Fibroblast of skin of right quadriceps (primary cell): Measurements from ENCODE around the gene PDE4B.

Source experiments
- DNase-seq: peaks from one replicate; pipeline ENCODE4 v3.0.0-alpha.2; 2013

Gene PDE4B

DNA sequence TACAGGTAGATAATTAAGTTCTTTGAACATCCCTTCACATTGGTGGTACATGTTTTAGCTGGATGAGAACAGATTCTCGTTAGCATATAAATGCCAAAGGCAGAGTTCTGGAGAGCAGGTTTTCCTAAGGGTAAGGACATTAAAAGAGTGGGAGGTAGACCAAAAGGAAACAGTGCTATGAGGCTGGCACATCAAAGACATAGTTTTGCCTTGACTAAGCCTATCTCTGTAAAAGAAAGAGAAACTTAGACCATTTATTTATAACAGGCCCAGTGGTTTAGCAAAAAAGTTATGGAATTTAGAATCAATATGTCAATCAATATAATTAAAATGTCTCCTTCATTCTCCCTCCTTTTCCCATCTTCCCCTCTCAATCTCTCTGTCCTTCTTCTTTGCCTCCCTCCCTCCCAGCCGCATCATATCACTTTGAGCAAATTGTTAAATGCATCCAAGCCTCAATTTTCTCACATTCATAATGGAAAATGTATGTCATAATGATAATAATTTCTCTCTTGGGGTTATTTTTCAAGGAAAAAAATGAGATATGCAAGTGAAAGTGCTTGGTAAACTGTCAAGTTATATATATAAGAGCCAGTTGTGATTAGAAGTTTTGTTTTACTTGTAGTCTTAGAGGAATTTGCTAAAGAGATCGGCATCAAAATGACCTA lies 531.4 kb downstream of the PDE4B start:
- DNase-seq = no peak

DNA sequence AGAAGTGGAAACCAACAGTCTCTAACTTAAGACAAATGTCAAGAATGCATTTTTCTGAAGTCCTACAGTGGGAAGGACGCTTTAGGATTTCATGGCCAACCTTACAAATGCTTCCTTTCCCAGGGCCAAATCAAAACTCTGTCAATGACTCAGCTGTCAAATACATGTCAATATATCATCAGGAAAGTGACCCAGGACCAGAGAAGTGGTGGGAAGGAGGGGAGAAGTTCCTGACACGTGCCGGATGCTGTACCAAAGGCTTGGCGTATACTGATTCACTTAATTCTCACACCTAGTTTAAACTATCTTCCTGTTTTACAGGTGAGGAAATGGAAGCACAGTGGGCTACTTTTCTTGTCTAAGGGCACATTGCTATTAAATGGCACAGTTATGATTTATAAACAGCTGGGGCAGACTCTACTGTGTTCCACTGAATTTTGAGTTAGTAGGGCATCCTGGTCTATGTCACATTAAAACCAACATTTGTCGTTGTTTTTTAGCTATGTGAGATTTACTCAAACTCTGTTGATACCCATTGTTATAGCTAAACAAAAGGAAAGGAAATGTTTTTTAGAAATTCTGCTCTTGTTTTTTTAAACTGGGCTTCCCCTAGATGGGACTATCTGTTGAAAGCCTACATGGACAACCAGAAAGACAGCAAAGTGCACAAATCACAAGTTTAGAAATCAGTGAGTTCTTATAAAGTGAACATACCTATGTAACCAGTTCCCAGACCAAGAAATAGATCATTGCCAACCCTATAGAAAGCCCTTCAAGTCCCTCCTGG lies 533.1 kb downstream of the PDE4B start:
- no peak for DNase-seq

DNA sequence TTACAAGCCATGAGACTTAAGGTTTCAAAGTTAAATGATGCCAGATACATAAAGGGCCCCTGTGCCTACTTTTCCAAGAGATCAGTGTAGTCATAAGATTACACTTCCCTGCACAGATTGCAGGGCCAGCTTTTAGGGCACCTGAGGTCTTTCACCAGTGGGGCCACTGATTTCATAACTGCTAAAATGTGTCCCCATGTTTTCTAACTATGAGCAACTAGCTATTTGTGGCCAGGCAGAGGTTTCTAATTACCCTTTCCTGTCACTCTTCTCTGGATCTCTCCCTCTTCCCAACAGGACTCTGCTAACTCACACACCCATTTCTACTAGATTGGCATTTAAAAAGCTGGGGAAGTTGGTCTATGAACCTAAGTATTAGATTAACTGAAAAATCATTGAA lies 534.2 kb downstream of the PDE4B start:
- DNase-seq = no peak

DNA sequence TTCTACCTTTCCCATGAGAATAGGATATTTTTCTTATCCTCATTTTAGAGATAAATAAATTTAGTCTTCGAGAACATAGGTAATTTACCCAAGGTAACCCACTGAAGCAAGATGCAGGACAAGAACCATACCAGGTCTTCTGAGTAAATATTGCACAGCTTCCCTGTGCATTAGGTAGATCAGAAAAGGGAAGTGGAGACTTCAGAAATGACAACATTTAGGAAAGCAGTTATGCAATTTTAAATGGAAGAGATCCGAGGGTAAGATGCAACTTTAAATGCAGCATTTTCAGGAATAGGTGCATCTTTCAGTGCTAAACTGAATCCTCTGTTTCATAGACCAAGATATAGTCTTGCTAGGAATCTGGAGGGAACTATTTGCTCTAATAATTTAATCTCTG lies 534.9 kb downstream of the PDE4B start:
- no peak for DNase-seq

DNA sequence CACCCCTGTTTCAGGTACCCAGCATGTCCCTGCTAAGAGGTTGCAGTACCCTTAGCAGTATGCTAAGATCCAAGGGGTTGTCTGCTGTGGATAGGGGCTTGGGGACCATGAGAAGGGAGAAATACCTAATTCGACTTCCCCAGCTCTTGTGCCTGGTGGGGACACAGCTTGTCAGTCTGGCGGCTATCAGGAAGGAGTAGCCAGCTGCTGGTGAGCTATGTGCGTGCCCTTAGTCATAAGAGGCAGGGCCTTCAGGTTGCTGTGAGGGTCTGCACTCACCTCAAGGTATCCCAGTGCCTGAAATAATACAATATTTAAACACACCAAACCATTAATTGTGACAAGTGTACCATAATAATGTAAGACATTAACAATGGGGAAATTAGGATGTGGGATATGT lies 536.2 kb downstream of the PDE4B start:
- no peak for DNase-seq

DNA sequence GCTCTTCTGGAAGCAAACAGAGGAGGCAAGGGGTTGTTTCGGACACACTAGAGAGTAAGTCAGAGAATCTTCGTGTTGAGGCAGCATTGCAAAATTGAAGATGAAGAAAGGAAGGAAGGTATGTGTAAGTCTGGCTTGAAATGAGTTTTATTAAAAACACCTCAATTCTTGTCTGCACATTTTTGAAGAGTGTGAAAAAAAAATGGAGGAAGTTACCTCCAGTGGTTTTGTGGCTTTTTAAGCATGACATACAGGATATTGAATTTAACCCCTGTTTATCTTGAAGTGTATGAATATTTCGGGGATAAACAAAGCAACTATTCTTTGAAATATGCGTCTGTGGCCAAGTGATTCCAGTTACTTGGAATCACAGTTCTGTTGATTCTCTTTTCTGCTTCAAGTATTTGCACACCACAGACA lies 538.0 kb downstream of the PDE4B start:
- peak; percentile 68 for DNase-seq

DNA sequence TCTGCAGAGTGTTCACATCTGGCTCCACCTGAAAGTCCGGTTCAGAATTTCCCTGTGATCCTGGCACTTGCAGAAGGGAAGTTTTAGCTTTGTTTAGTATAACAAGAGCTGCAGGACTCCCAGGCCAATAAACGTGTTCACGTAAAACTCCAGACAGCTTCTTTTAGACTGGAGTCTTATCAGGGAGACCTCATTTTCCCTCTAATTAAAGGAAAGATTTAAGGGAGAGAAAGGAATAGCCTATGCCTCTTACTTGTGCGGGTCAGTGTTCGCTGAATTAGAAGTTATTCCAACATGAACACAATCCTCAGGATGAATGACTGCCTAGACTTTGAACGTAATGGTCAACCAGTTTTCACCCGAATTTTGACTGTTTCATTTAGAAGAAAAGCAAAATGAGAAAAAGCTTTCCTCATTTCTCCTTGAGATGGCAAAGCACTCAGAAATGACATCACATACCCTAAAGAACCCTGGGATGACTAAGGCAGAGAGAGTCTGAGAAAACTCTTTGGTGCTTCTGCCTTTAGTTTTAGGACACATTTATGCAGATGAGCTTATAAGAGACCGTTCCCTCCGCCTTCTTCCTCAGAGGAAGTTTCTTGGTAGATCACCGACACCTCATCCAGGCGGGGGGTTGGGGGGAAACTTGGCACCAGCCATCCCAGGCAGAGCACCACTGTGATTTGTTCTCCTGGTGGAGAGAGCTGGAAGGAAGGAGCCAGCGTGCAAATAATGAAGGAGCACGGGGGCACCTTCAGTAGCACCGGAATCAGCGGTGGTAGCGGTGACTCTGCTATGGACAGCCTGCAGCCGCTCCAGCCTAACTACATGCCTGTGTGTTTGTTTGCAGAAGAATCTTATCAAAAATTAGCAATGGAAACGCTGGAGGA lies 539.2 kb downstream of the PDE4B start:
- DNase-seq = peak; percentile 91

DNA sequence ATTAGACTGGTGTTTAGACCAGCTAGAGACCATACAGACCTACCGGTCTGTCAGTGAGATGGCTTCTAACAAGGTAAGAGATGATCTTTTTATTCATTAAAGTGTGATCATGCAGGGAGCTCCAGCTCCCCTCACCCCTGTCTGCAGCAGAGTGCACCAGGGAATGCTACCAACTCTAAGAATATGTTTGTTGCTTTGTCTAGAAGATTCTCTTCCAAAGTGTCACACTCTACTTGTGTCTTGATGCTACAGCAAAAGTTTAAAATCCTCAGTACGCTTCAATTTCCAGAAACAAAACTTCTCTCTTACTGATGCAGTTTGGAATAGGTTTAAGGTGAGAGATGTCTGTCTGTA lies 539.8 kb downstream of the PDE4B start:
- DNase-seq = no peak

DNA sequence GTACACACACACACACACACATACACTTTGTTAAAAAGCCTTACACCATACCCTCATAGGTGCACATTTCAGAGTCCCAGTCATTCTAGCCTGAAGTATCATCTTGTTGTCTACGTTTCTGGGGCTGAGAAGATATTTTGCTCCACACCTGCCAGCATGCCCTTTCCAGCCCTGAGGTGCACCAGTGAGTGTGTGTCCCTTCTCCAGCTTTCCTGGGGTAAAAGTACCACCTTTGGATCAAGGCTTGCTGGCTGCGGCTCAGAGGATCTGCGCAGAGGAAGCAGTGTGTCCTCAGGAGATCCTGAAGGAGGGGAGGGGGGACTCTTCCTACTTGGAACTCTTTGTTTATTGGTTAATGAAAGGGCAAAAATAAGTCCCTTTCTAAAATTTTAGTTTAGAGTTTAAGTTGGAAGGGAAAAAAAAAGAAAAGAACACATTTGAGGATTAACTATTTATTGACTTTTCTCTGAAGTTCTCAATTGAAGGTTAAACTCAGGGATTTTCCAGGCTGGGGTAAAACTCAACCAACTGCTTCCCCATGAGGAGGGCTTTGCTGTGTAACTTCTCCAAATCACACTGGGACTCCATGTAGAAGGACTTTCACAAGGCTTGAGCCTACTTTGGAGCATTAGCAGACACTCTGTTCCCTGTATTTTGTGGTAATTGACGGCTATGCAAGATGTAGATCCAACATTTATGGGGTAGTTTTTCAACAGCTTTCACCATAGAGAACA lies 540.9 kb downstream of the PDE4B start:
- DNase-seq = no peak

DNA sequence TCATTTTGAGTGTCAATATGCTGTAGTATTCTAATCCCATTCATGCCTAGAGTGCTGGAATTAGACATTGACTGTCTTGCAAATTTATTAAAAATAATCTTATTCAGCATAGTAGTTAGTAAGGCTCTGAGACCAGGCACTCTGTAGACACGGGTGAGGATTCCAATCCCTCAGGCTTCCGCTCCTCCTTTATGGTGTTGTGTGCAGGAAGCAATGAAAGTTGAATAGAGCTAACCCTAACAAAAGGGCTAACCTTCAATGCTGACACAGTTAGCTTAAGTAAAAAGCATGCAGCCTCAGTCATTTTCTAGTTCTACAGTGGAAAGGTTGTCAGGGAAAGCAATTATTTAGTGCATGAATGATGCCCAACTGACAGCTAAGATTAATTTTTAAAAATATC lies 541.6 kb downstream of the PDE4B start:
- DNase-seq = no peak

DNA sequence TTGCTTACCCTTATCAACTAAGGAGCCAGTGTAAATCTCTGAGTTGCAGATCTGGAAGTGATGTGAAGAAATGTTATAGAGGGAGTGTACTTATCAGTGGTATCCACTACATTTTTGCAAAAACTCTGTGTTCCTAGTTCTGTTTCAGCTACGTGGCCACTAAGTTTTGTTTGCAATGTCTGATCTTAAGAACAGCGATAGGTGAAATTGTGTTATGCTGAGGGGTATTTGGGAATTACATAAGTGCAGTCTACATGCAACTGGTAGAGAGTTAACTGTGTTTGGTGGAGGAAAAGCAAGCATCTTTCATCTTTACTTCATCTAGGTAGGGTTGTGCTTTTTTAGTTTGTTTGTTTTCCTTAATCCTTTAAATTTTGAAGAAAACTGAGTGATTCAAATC lies 542.4 kb downstream of the PDE4B start:
- no peak for DNase-seq

DNA sequence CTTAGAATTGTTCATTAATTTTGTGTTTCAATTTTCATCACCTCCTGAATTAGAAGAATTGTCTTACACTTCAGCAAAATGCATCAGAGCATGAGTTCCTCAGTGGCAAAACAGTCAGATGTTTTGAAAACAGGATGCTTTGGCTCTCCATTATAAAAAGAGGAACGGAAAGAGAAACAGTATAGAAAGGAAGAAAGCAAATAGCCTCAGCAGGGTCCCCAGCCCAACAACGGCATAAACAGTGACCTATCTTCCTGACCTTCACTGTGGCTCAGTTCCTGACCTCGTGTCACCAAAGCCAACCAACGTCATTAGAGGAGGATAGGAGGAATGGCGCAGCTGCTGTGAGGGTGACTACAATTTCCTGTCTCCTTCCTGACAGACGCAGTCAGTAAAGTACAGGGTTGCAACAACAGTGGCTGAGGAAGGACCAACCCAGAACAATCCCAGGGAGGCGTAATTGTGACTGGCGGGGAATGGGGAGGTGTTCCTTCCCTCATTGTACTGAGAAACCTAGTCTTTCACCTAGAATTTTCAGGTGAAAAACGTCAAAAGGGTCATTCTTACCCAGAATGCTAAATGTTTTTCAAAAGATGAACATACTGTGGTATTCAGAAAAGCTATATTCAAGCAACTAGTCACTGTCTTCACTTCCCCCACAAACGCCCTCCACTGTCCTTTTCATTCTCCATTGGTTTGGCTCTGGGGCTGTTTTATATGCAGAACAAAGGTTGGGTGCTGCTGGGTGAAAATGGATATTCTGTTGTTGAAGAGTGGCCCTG lies 543.4 kb downstream of the PDE4B start:
- no peak for DNase-seq

DNA sequence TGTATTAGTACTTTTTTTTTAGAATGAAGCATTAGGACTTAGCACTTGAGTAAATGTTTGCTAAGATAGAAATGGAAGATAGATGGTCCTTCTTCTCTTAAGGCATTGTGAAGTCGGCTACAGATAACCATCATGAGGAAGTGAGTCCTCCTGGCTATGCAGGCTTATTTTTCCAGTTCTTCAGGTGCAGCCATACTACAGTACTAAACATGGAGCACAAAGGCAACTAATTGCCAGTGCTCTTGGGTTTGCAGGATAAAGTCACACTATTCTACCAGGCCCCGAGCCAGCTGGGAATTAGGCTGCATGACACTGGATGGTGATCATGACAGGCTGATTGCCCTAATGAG lies 543.9 kb downstream of the PDE4B start:
- DNase-seq = no peak

DNA sequence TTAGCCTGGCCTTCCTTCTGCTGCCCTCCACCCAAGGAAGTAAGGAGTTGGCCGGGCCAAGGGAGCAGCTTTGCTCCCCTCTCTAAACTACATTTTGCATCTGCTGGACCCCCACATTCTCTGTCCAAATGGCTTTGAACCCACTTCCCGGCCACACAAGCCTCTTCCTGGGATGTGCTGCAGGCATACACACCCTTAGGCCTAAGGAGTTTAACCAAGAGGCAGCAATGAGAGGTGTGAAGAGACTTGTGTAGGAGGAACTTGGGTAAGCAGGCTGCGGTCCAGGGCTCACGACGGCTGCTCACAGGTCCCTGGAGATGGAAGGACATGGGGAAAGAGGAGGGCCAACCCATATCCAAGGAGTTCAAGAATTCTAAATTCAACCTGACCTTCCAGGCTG lies 544.6 kb downstream of the PDE4B start:
- no peak for DNase-seq

DNA sequence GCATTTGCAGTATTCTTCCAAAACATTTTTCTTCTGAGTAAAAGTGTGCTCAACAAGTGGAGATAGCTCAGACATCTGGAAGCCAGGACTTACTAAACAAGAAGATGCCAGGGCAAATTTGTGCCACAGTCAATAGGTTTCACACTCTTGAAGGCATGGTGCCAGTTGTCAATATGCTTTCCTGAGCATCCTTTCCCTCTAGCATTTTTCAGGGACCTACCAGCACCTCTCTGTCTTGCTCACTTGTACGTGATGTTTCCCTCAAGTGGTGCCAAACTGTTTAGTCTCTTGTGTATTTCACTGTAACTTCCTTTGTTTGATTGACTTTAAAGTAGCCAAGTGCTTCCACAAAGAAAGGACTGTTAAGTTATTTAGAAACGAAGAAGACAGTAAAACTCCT lies 547.2 kb downstream of the PDE4B start:
- no peak for DNase-seq

DNA sequence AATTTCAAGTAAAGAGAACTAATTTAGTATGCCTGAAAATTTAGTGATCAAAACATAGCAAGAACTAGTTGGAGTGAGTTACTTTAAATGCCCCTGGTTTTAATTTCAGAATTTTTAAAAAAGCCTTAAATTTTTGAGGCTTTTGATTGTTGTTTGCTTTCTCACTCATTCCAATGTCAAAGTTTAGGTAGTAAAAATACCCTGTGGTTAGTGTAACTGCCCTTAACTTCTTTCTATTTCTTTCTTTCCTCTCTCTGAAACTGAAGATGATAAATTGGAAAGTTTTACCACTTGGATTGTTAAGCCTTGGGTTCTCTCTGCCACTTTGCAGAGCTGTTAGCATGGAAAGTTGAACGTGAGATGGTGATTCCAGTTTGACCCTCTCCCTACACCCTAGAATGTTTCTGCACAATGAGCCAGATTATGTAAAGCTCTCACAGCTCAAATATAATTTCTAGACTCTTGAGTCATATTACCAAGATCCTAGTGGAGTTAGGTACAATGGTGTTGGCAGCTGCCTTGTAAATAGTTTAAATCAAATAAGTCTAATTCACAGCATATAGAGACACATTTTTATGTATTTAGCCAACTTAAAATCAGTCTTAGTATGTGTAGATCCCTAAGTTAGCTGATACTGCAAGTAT lies 548.9 kb downstream of the PDE4B start:
- DNase-seq = no peak

DNA sequence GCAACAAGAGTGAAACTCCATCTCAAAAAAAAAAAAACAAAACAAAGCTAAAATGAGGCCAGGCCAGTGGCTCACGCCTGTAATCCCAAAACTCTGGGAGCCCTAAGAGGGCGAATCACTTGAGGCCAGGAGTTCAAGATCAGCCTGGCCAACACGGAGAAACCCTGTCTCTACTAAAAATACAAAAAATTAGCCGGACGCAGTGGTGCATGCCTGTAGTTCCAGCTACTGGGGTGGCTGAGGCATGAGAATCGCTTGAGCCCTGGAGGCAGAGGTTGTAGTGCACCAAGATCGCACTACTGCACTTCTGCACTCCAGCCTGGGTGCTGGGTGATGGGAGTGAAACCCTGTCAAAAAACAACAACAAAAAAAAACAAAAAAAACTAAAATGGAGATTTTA lies 550.0 kb downstream of the PDE4B start:
- DNase-seq = no peak

DNA sequence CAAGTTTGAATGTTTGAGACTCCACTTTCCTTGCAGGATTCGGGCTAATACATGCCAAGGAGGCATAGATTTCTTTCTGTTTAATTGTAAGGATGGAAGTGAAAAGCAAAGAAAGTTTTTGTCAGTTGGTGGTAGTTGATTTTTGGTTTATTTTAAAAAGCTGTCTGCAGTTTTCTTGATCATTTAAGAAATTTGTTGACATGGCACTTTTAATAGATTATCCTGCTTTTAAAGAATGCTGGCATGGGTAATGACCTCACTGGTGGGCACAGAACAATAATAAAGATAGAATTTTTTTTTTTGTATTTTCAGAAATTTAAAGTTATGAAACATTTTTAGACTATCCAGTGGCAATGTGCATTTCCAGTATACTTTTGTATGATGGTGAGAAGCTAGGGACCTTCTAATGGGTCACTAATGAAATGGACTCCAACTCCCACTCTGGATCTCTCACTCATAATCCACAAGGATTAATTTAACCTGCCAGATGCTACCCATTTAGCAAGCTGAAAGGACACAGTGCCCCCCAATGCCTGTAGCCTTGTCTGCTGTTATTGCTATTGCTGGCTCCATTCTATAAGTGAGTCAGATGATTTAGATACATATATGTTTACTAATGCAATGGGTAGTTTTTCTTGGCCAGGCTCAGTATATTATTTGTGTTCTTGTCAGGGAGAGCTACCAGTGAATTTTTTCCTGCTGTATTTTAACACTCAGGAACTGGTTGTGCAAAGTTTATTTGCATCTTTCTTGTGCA lies 551.1 kb downstream of the PDE4B start:
- DNase-seq = no peak

DNA sequence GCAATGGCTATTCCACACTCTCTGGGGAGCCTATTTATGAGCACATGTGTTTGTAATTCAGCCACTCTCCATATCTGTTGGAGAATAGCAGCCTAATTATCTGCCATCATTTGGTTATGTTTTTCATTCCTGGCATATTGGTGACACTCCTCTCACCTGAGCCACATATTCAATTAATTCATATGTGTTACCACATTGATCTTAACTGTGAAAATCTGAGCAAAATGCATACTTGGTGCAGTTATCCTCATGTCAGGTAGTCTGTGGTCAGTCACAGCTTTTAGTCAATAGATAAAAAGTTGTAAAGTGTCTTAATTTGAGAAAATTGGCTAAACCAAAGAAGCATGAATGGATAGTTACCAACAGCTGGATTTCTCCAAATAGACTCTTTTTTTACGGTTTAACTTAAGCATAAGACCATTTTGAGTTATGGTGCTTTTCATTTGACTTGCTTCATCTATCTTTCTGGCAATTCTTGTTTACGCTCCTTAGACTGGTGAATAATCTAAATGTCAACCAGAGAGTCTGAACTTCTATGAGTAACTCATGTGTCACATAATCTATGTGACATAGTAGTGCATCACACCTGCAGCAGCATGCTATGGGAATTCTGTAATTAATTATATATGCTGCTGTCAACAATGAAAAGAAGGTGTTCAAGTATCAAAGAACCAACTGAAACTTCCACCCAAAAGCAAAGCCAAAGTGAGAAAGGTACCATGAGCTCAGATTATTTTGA lies 553.5 kb downstream of the PDE4B start:
- DNase-seq = no peak

DNA sequence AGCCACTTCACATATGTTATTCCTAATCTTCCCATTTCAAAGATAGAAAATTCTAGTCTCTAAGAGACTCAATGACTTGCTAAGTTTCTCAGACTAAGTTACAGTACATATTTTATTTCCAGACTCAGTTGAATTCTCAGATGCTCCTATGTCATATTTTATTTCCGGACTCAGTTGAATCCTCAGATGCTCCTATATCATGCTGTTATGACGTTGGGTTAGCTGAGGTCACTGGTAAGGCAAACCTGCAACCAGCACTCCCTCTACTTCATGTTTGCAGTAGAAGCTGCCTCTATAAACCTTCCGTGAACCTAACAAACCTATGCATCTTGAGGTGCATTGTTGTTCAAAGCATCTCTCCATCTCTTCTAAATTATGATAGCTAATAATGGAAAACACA lies 554.2 kb downstream of the PDE4B start:
- no peak for DNase-seq
